Lung (tissue), 12 donors: ENCODE data around the gene UBE2O. TPM values are rescaled to one million over a fixed set of nuclear protein-coding genes. Genes with fewer than 3 reads are reported as not detected.

Source experiments
- ATAC-seq: fragments of 200-7000 bp; cut with Tn5 transposase; one replicate; pipeline ENCODE4 v1.9.1; 2020; ENCODE audit warnings: moderate number of reproducible peaks; ENCODE audit not compliant: insufficient read depth, low FRiP score
- DNase-seq, 3 donors: peaks; one replicate each; pipeline ENCODE4 v3.0.0-alpha.2; 2013 to 2017
- H3K27ac ChIP-seq, 2 donors: one replicate each; pipeline ENCODE4 v1.5.1; 2013; ENCODE audit warnings: mild to moderate bottlenecking in 2 of 2, moderate library complexity in 2 of 2, control low read depth in 1 of 2, inconsistent platforms in 1 of 2, low read depth in 1 of 2, low read length in 1 of 2
- H3K27me3 ChIP-seq, 3 donors: one replicate each; pipeline ENCODE4 v1.5.1; 2013; ENCODE audit warnings: low read length in 2 of 3; ENCODE audit not compliant: control insufficient read depth in 3 of 3, insufficient read depth in 3 of 3
- H3K36me3 ChIP-seq, 4 donors: one replicate each; pipeline ENCODE4 v1.5.1; 2013; ENCODE audit warnings: low read length in 4 of 4, mild to moderate bottlenecking in 1 of 4, moderate library complexity in 1 of 4; ENCODE audit not compliant: control insufficient read depth in 4 of 4, insufficient read depth in 4 of 4
- H3K4me1 ChIP-seq, 5 donors: one replicate each; pipeline ENCODE4 v1.5.1; 2013; ENCODE audit warnings: low read length in 5 of 5, mild to moderate bottlenecking in 2 of 5, moderate library complexity in 1 of 5; ENCODE audit not compliant: control insufficient read depth in 5 of 5, insufficient read depth in 5 of 5
- H3K4me3 ChIP-seq: one replicate; pipeline ENCODE4 v1.5.1; 2013; ENCODE audit warnings: mild to moderate bottlenecking, control low read depth, moderate library complexity
- H3K9ac ChIP-seq, 2 donors: one replicate each; pipeline ENCODE4 v1.5.1; 2013; ENCODE audit warnings: low read length in 2 of 2, control low read depth in 1 of 2; ENCODE audit not compliant: insufficient read depth in 1 of 2
- H3K9me3 ChIP-seq, 4 donors: one replicate each; pipeline ENCODE4 v1.5.1; 2013; ENCODE audit warnings: low read length in 3 of 4, mild to moderate bottlenecking in 1 of 4, moderate library complexity in 1 of 4; ENCODE audit not compliant: control insufficient read depth in 4 of 4, insufficient read depth in 3 of 4
- WGBS, 2 donors: extraction: QIAGEN DNeasy Blood & Tissue Kit; methylation state at CpG; one replicate each; pipeline ENCODE4 v1.1.7; 2013; 5-methylcytosine and 5-hydroxymethylcytosine counted together
- polyA plus RNA-seq, 2 donors: library from polyadenylated mRNA; stranded (reverse); fragments of 200-250 nt; gene quantifications; one replicate each; pipeline ENCODE4 v1.2.1, GENCODE V29; 2013
- total RNA-seq, 2 donors: library from RNA; depleted of rRNA in 1 of 2; stranded (reverse); fragments of >200 nt in 1 of 2; gene quantifications; one replicate each; pipeline ENCODE4 v1.2.1, GENCODE V29; 2014 to 2021
- TF ChIP-seq, protein P1 (sequence below): IDR thresholded peaks from 2 replicates; pipeline ENCODE4 v1.5.1; 2012; ENCODE audit warnings: mild to moderate bottlenecking; ENCODE audit errors: control extremely low read depth, extremely low read depth
- donor health status: control.
- donor health status: control.
- donor health status: Bipolar disorder and iron deficiency.
- donor health status: healthy.
- donor health status: DM: yes; HTN: yes; CAD: no.

UBE2O gene
- total and polyA plus RNA-seq, 4 donors: 10.8 to 24.6 (median 17.7) TPM

GRCh38 chr17:76427501-76428231, 25.3 kb downstream of the UBE2O start:
- Histone ChIP-seq H3K27me3 (no peaks in the 10 kb centered on the region), H3K9me3 (no peaks in the 10 kb centered on the region), H3K4me1 (peaks cover 4 to 36% (median 7%) of the 10 kb centered on the region in 5 donors), H3K36me3 (no peaks in the 10 kb centered on the region), H3K4me3 (no peak overlapping the region), H3K9ac (no peak overlapping the region), H3K27ac (peak overlapping the region in 1 of 2 donors; percentile 24)
- TF ChIP-seq, protein P1, sequence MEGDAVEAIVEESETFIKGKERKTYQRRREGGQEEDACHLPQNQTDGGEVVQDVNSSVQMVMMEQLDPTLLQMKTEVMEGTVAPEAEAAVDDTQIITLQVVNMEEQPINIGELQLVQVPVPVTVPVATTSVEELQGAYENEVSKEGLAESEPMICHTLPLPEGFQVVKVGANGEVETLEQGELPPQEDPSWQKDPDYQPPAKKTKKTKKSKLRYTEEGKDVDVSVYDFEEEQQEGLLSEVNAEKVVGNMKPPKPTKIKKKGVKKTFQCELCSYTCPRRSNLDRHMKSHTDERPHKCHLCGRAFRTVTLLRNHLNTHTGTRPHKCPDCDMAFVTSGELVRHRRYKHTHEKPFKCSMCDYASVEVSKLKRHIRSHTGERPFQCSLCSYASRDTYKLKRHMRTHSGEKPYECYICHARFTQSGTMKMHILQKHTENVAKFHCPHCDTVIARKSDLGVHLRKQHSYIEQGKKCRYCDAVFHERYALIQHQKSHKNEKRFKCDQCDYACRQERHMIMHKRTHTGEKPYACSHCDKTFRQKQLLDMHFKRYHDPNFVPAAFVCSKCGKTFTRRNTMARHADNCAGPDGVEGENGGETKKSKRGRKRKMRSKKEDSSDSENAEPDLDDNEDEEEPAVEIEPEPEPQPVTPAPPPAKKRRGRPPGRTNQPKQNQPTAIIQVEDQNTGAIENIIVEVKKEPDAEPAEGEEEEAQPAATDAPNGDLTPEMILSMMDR: no peak
- DNase-seq (peak; percentile 51 to 66 (median 58)), ATAC-seq (no peak)
- WGBS, 2 donors: 59 to 75% methylated on average over 8 of the region's 8 CpGs

DNA sequence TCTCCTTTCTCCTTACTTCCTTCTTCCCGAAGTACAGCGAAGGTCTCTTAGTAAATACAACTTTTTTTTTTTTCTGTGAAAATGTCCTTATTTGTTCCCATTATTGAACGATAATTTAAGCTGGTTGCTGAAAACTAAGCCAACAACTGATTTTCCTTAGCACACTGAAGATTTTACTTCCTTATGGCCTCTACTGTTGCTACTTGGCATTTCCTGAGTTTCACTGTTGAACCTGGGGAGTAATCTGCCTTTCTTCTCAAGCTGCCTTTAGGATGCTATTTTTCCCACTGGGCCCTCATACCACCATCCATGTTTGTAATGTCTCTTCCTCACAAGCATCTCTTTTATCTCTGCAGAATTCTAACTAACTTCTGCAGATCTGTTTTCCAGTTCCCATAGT, 26.1 kb downstream of the UBE2O start:
- 75 to 84% methylated on average over 3 of the region's 3 CpGs for WGBS, 2 donors
- Histone ChIP-seq H3K27ac (no peak overlapping the region), H3K27me3 (no peaks in the 10 kb centered on the region), H3K9ac (no peak overlapping the region), H3K4me1 (peaks cover 0 to 32% (median 7%) of the 10 kb centered on the region in 5 donors), H3K36me3 (no peaks in the 10 kb centered on the region), H3K4me3 (no peak overlapping the region), H3K9me3 (no peaks in the 10 kb centered on the region)
- TF ChIP-seq, protein P1: no peak
- no peak for ATAC-seq
- DNase-seq: no peak

DNA sequence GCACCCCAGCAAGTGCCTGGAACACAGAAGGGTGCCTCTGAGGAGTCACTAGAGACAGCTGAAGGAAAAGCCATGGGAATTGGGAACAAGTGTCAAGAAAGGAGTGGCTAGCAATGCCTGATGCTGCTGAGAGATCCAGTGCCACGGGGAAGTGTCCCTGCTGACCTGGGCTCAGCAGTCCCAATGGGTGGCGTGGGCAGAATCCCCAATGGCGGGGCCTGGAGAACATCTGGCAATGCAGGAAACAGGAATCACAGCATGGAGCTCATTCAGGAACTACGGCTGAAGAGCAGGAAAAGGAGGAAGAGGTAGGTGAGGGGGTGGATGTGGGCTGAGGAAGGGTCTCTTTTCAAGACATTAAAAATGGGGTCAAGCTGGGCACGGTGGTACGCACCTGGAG, 30.1 kb downstream of the UBE2O start:
- ATAC-seq: no peak
- no peaks in the 10 kb centered on the region for H3K27me3 ChIP-seq
- 87 to 89% methylated on average over 6 of the region's 6 CpGs for WGBS, 2 donors
- H3K27ac ChIP-seq: no peak overlapping the region
- H3K4me3 ChIP-seq: no peak overlapping the region
- H3K9ac ChIP-seq: no peak overlapping the region
- H3K36me3 ChIP-seq: no peaks in the 10 kb centered on the region
- TF ChIP-seq, protein P1: no peak
- no peak for DNase-seq
- H3K9me3 ChIP-seq: no peaks in the 10 kb centered on the region
- peaks cover 5 to 21% (median 11%) of the 10 kb centered on the region in 5 donors for H3K4me1 ChIP-seq
